HepG2 (cell line): ENCODE results near the gene COG1. TPM values are rescaled to one million over a fixed set of nuclear protein-coding genes. Genes with fewer than 3 reads are reported as not detected.

Experiments
- BCL6 ChIP-seq: IDR thresholded peaks from 2 replicates; pipeline ENCODE4 v1.6.1; 2016; ENCODE audit warnings: missing genetic modification reagents, missing compliant biosample characterization
- CEBPB ChIP-seq: IDR thresholded peaks from 2 replicates; pipeline ENCODE4 v1.6.1; 2011; ENCODE audit warnings: low read depth, low read length, improper control_type of control experiment, borderline replicate concordance
- DMTF1 ChIP-seq: sonication (generic); formaldehyde crosslinking; IDR thresholded peaks from 2 replicates; pipeline ENCODE4 v1.4.0; 2020; ENCODE audit warnings: mild to moderate bottlenecking, missing genetic modification reagents
- GLI4 ChIP-seq: sonication (generic); formaldehyde crosslinking; IDR thresholded peaks from 2 replicates; pipeline ENCODE4 v1.5.1; 2020; ENCODE audit warnings: missing genetic modification reagents, mild to moderate bottlenecking, moderate library complexity, borderline replicate concordance
- HNRNPLL ChIP-seq: fragments of 200-400 bp; formaldehyde crosslinking; IDR thresholded peaks from 2 replicates; pipeline ENCODE4 v1.6.1; 2017; ENCODE audit warnings: mild to moderate bottlenecking, low read depth, low read length; ENCODE audit not compliant: poor library complexity, severe bottlenecking
- KAT7 ChIP-seq: IDR thresholded peaks from 2 replicates; pipeline ENCODE4 v1.6.1; 2018; ENCODE audit warnings: borderline replicate concordance, missing compliant biosample characterization
- MATR3 ChIP-seq: sonication (generic); formaldehyde crosslinking; IDR thresholded peaks from 2 replicates; pipeline ENCODE4 v1.4.0; 2020; ENCODE audit warnings: missing genetic modification reagents
- NFE2L1 ChIP-seq: sonication (generic); formaldehyde crosslinking; IDR thresholded peaks from 2 replicates; pipeline ENCODE4 v1.4.0; 2020; ENCODE audit warnings: missing genetic modification reagents, mild to moderate bottlenecking, borderline replicate concordance
- ZNF318 ChIP-seq: sonication (generic); formaldehyde crosslinking; IDR thresholded peaks from 2 replicates; pipeline ENCODE4 v1.4.0; 2020; ENCODE audit warnings: mild to moderate bottlenecking, missing genetic modification reagents
- ZNF644 ChIP-seq: IDR thresholded peaks from 2 replicates; pipeline ENCODE4 v1.6.1; 2016; ENCODE audit warnings: low read depth
- polyA plus RNA-seq, 8 experiments: library from polyadenylated mRNA; depleted of rRNA in 3 of 8; stranded (reverse) in 7 of 8; unstranded in 1 of 8; fragments of >200 nt; fragmentation: Illumina TruSeq in 4 of 8; extraction: Trizol in 4 of 8; gene quantifications; 2 replicates each; pipeline versions ENCODE4 v1.2.1 to v1.2.3, GENCODE V29; 2011 to 2016; ENCODE audit warnings: low read depth in 4 of 8, missing spikeins in 1 of 8, mixed read lengths in 1 of 8; ENCODE audit not compliant: insufficient read depth in 1 of 8
- total RNA-seq, 5 experiments: library from RNA; depleted of rRNA; stranded (reverse); fragments of >200 nt; fragmentation: Illumina TruSeq; extraction: Trizol; gene quantifications; 2 replicates each; pipeline ENCODE4 v1.2.3, GENCODE V29; 2016; ENCODE audit warnings: low read depth in 1 of 5
- TF ChIP-seq, protein P1 (sequence below): sonication (generic); formaldehyde crosslinking; IDR thresholded peaks from 2 replicates; pipeline ENCODE4 v1.4.0; 2020; ENCODE audit warnings: missing genetic modification reagents

The COG1 gene
- total and polyA plus RNA-seq, 2 of the 13 experiments (the other 11 are each of a cell fraction or from before 2014, with no cell fraction given), result 36.6 to 39.7 TPM

DNA sequence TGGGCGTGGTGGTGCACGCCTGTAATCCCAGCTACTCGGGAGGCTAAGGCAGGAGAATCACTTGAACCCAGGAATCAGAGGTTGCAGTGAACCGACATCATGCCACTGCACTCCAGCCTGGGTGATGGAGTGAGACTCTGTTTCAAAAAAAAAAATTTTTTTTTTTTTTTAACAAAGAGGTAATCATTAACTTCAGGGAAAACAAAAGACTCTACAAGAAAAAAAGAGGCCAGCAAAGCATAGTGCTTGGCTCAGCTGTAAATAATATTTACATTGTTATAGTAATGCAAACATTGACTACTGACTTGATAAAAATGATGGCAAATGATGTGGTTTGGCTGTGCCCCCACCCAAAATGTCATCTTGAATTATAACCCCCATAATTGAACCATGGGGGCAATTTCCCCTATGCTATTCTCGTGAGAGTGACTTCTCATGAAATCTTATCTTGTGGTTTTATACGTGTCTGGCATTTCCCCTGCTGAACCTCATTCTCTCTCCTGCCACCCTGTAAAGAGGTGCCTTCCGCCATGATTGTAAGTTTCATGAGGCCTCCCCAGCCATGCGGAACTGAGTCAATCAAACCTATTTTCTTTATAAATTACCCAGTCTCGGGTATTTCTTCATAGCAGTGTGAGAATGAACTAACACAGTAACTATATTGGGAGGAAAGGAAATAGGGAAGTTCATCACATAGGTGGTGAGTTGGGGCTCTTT is 40.8 kb upstream of the COG1 start (continued):
- TF ChIP-seq ZNF318 (CRISPR knock-in tag) (no peak), BCL6 (CRISPR knock-in tag) (peak; percentile 25; the same call in 1 of the 2 replicates), GLI4 (CRISPR knock-in tag) (no peak), NFE2L1 (CRISPR knock-in tag) (no peak), HNRNPLL (no peak), CEBPB (no peak), MATR3 (CRISPR knock-in tag) (no peak), ZNF644 (CRISPR knock-in tag) (peak; percentile 52; the same call in 1 of the 2 replicates), DMTF1 (CRISPR knock-in tag) (no peak), KAT7 (no peak)
- TF ChIP-seq, protein P1, sequence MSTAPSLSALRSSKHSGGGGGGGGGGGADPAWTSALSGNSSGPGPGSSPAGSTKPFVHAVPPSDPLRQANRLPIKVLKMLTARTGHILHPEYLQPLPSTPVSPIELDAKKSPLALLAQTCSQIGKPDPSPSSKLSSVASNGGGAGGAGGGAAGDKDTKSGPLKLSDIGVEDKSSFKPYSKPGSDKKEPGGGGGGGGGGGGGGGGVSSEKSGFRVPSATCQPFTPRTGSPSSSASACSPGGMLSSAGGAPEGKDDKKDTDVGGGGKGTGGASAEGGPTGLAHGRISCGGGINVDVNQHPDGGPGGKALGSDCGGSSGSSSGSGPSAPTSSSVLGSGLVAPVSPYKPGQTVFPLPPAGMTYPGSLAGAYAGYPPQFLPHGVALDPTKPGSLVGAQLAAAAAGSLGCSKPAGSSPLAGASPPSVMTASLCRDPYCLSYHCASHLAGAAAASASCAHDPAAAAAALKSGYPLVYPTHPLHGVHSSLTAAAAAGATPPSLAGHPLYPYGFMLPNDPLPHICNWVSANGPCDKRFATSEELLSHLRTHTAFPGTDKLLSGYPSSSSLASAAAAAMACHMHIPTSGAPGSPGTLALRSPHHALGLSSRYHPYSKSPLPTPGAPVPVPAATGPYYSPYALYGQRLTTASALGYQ (CRISPR knock-in tag), result no peak
